ENCODE measurements around the gene PSMB10.

Gene PSMB10

GRCh38 chr16:67884684-67885083 lies 52.0 kb downstream of the PSMB10 start, which contains the start of gene NRN1L:
TSS of gene NRN1L (plus strand) at chr16:67884885. CDS start at chr16:67884904, 19 bp downstream.
- TF ChIP-seq CTCF (IDR thresholded peaks at IDR 0.05; ENCODE audit: extremely low read depth, insufficient read depth, missing control alignments) = no peak
- in situ Hi-C loops (cut with MboI; ENCODE audit: low pct_unique_long_range_greater_than_20kb, low sequenced_read_pairs, unreplicated experiment) = no loop called here
- no peak for DNase-seq (ENCODE audit: low spot score)

Measured in GM13977 (cell line).